HG02840 (cell line): ENCODE measurements around the gene MTCL3.
"Not testable (repeated sequence)": the region's sequence is repeated elsewhere in the genome, so short reads cannot be mapped to it uniquely, and the experiment has no call there.

Experiments used
- ATAC-seq: cut with Tn5 transposase; IDR thresholded peaks from one replicate; pipeline ENCODE4 v1.9.1; 2021; ENCODE audit warnings: mild to moderate bottlenecking, moderate library complexity, moderate number of reproducible peaks; ENCODE audit not compliant: unreplicated experiment, low FRiP score

Gene MTCL3

DNA sequence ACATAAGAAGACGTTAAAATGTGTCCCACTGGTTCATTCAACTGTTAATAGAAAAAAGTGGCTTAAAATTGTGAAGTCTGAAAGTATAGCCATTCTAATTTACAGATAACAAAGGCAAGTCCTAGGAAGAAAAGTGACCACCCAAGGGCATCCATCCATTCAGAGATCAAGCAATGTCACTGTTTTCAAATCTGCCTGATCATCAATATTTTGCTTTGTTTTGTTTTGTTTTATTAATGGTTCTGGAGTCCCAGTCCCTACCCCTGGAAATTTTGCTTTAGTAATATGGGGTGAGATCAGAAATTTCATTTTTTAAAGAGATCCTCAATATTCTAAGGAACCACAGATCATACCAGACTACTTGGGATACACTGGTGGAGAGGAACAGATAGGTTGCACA is 77.3 kb downstream of the MTCL3 start:
- ATAC-seq: no peak

GRCh38 chr6:127439718-127440117 is 79.4 kb downstream of the MTCL3 start:
- no peak for ATAC-seq

DNA sequence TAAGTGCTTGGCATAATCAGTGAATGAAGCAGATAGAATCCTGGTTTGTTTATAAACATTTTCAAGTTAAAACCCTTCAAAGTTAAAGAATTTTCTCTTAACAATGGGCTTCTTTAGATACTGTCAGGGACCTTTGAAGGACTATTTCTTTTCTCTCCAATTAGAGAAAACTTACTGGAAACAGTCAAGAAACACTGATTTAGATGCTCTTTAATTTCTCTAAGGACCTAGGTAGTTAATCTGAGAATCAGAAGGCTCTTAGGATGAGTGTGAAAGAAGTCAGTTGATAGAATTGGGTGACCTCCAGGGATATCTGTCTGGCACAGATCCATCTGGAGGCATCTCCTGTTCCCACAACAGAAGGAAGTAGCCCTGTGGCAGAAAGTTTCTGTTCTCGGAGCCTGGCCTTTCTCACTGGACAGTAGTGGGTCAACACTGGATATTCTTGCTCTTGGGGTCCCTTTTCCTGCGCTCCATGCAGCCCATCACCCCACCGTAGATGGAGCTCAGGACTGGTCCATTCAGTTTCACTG is 82.5 kb downstream of the MTCL3 start:
- no peak for ATAC-seq

DNA sequence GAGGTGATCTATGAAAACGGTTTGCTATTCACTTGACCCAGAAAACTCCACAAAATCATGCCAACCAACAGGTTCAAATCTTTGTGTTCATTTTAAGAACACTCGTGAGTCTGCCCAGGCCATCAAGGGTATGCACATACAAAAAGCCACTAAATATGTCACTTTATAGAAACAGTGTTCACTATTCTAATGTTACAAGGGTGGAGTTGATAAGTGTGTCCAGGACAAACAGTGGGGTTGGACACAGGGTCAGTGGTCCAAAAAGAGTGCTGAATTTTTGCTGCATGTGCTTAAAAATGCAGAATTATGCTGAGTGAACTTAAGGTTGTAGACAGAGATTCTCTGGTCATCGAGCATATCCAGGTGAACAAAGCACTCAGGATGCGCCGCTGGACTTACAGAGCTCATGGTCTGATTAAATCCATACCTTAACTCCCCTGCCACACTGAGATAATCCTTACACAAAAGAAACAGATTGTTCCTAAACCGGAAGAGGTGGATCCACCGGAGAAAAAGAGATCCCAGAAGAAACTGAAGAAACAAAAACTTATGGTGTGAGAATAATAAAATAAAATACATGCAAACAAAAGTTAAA is 83.4 kb downstream of the MTCL3 start:
- ATAC-seq: no peak

DNA sequence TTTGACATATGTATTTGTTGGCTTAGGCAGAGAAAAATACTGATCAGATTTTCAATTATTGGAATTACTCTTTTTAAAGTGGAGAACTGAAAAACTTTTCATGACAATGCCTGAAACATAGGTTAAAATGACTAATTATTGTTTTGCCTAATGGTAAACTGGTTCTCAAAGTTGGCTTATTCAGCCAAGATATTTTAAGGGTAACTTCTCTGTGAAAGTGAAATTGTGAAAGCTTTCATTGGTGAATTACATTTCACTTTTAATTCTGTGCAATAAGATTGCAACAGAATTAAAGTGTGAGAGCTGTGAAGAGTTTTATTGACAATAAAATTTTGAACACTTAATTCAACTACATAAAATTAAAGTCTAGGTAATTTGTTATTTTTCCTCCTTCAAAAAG is 84.5 kb downstream of the MTCL3 start:
- no peak for ATAC-seq

DNA sequence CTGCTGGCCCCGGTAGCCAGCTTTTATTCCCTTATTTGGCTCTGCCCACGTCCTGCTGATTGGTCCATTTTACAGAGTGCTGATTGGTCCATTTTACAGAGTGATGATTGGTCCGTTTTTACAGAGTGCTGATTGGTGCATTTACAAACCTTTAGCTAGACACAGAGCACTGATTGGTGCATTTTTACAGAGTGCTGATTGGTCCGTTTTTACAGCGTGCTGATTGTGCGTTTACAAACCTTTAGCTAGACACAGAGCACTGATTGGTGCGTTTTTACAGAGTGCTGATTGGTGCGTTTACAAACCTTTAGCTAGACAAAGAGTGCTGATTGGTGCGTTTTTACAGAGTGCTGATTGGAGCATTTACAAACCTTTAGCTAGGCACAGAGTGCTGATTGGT is 90.6 kb downstream of the MTCL3 start:
- not testable (repeated sequence) for ATAC-seq

- ATAC-seq: no peak
Measured at GRCh38 chr6:127423921-127424320, 95.2 kb downstream of the MTCL3 start.
